Left renal pelvis (tissue), 4 donors: ENCODE results near the gene NAGLU. TPM values are rescaled to one million over a fixed set of nuclear protein-coding genes. Genes with fewer than 3 reads are reported as not detected.
A peak's percentile ranks its signal among the peaks of the same experiment; 100 is the strongest.
"Not testable (repeated sequence)": the region's sequence is repeated elsewhere in the genome, so short reads cannot be mapped to it uniquely, and the experiment has no call there.

ENCODE experiments used
- DNase-seq, 4 donors: peaks; one replicate each; pipeline ENCODE4 v3.0.0-alpha.2; 2013; ENCODE audit warnings: low read depth in 4 of 4, low spot score in 3 of 4
- polyA plus RNA-seq, 4 donors: library from polyadenylated mRNA; unstranded; fragments of 120-200 nt; gene quantifications; one replicate each; pipeline ENCODE4 v1.2.1, GENCODE V29; 2013; ENCODE audit not compliant: insufficient read length in 4 of 4

Gene NAGLU
- polyA plus RNA-seq, 4 donors, result 18.2 to 30.7 (median 19.8) TPM

DNA sequence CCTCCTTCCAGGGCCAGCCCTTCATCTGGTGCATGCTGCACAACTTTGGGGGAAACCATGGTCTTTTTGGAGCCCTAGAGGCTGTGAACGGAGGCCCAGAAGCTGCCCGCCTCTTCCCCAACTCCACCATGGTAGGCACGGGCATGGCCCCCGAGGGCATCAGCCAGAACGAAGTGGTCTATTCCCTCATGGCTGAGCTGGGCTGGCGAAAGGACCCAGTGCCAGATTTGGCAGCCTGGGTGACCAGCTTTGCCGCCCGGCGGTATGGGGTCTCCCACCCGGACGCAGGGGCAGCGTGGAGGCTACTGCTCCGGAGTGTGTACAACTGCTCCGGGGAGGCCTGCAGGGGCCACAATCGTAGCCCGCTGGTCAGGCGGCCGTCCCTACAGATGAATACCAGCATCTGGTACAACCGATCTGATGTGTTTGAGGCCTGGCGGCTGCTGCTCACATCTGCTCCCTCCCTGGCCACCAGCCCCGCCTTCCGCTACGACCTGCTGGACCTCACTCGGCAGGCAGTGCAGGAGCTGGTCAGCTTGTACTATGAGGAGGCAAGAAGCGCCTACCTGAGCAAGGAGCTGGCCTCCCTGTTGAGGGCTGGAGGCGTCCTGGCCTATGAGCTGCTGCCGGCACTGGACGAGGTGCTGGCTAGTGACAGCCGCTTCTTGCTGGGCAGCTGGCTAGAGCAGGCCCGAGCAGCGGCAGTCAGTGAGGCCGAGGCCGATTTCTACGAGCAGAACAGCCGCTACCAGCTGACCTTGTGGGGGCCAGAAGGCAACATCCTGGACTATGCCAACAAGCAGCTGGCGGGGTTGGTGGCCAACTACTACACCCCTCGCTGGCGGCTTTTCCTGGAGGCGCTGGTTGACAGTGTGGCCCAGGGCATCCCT is 7.4 kb downstream of the NAGLU start:
- no peak for DNase-seq

- DNase-seq, result no peak
Measured at GRCh38 chr17:42544874-42545283, 8.8 kb downstream of the NAGLU start.

GRCh38 chr17:42545755-42546505 is 9.9 kb downstream of the NAGLU start:
- not testable (repeated sequence) for DNase-seq

- no peak for DNase-seq
Measured at GRCh38 chr17:42547001-42547461, 11.0 kb downstream of the NAGLU start.

GRCh38 chr17:42547698-42548069 is 11.6 kb downstream of the NAGLU start:
- DNase-seq, result no peak

DNA sequence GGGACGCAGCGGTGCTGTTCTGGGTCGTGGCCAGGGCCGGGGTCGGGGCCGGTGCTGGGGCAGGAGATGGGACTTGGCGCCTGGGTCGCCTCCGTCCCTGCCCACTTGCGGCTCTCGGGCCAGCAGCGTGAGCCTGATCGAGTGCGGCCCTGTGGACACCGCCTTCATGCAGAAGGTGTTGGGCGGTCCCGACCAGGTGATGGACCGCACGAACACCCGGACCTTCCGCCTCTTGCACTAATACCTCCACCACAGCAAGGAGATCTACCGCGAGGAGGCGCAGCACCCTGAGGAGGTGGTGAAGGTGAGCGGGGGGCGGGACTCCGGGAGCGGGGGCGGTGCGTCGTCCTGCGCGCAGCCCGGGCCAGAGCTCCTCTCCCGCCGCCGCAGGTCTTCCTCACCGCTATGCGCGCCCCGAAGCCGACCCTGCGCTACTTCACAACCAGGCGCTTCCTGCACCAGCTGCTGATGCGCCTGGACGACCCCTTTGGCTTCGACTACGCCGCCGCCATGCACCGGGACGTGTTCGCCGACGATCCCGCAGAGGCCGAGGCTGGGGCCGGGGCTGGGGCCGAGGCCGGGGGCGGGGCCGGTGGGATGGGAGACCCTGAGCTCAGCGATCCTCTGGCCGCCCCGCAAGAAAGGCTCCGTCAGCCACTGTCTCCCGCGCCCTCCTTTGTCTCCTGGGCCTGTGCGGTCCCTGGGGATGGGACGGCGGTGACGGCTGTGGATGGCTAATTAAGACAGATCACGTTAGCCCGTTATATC is 12.2 kb downstream of the NAGLU start:
- DNase-seq, result no peak

DNA sequence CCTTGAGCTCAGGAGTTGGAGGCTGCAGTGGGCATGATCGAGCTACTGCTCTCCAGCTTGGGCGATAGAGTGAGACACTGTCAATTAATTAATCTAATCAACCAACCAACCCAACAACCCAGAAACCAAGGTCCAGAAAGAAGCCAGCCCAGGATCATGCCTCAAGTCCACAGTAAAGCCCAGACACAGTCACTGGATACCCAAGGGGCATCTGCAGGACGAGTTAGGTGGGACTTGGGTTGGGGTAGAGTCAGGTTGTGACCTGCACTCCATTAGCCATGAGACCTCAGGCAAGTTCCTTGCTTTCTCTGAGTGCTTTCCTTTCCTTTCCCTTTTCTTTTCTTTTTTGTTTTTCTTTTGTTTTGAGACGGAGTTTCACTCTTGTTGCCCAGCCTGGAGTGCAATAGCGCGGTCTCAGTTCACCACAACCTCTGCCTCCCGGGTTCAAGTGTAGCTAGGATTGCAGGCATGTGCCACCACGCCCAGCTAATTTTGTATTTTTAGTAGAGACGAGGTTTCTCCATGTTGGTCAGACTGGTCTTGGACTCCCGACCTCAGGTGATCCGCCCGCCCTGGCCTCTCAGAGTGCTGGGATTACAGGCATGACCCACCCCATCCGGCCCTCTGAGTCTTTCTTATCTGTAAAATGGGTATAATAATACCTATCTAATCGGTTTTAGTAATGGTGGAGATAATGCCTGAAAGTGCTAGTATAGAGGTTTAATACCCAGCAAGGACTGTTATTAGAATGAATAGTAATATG is 13.1 kb downstream of the NAGLU start:
- no peak for DNase-seq

- DNase-seq, result not testable (repeated sequence)
Measured at GRCh38 chr17:42552736-42553135, 16.7 kb downstream of the NAGLU start, which contains the start of gene HSD17B1. Gene HSD17B1 (plus strand): TSS chr17:42552923. CDS start chr17:42552934, 11 bp downstream.

DNA sequence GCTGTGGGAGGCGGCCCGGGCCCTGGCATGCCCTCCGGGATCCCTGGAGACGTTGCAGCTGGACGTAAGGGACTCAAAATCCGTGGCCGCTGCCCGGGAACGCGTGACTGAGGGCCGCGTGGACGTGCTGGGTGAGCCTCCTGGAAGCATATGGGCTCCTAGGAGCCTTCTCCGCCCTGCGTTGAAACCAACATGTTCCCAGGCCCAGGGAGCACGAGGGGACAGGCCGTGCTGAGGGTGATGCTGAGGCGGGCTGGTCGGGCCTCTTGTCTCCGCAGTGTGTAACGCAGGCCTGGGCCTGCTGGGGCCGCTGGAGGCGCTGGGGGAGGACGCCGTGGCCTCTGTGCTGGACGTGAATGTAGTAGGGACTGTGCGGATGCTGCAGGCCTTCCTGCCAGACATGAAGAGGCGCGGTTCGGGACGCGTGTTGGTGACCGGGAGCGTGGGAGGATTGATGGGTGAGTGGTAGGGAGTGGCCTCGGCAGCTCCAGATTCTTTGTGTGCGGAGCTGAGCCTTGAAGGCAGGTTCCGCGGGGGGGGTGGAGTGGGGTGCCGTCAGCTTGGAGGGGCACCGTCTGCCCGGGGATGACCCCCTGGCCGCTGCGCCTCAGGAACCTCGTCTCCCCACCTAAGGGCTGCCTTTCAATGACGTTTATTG is 17.2 kb downstream of the NAGLU start:
- no peak for DNase-seq

GRCh38 chr17:42553866-42554249 is 17.8 kb downstream of the NAGLU start:
- DNase-seq, result no peak

DNA sequence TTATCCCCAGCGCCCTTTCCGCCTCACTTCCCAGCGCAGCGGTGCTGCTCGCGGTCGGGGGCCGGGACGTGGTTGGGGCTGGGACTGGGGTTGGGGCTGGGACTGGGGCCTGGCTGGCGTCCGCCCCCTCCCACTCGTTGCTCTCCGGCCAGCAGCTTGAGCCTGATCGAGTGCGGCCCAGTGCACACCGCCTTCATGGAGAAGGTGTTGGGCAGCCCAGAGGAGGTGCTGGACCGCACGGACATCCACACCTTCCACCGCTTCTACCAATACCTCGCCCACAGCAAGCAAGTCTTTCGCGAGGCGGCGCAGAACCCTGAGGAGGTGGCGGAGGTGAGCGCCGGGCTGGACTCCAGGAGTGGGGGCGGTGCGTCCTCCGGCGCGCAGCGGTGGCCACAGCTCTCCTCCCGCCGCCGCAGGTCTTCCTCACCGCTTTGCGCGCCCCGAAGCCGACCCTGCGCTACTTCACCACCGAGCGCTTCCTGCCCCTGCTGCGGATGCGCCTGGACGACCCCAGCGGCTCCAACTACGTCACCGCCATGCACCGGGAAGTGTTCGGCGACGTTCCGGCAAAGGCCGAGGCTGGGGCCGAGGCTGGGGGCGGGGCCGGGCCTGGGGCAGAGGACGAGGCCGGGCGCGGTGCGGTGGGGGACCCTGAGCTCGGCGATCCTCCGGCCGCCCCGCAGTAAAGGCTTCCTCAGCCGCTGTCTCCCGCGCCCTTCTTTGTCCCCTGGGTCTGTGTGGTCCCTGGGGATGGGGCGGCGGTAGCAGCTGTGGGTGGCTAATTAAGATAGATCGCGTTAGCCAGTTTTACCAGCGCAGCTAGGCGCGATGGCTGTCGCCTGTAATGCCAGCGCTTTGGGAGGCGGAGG is 18.4 kb downstream of the NAGLU start:
- DNase-seq, result peak in 3 of 4 donors; percentile 67 to 81 (median 79)

DNA sequence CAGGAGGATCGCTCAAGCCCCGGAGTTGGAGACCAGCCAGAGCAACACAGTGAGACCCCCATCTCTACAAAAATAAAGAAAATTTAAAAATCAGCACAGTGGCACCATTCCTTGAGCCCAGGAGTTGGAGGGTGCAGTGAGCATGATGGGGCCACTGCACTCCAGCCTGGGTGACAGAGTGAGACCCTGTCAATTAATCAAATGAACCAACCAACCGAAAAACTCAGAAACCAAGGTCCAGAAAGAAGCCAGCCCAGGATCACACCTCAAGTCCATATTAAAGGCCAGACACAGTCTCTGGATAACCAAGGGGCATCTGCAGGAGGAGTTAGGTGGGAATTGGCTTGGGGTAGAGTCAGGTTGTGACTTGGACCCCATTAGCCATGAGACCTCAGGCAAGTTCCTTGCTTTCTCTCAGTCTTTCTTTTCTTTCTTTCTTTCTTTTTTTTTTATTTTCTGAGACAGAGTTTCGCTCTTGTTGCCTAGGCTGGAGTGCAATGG is 19.1 kb downstream of the NAGLU start:
- DNase-seq, result no peak

DNA sequence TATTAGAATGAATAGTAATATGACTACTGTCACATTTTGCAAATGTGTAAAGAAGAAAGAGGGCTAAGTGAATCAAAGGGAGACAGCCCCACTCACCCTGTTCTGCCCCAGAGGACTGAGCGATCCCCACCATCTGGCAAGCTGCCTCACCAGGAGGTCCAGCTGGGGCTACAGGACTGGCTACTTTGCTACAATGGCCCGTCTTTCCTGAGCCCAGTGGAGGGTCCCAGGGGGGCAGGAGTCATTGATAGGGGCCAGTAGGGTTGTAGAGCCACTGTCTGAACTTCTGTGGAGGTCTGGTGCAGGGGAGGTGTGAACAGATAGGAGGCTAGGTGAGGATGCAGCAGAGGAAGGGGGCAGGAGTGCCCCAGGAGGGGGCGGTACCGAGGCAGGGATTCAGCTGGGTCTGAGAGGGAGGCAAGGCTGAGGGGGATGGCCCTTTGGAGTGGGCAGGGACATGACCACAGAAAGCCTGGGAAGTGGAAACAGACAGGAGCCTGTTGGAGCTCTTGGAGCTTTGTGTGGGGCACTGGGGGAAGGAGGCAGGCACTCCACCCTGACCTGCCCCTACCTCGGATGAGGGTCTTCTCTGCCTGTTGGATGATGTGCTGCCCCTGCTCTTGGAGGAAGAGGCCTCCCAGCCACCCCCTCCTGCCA is 20.0 kb downstream of the NAGLU start:
- DNase-seq, result not testable (repeated sequence)

DNA sequence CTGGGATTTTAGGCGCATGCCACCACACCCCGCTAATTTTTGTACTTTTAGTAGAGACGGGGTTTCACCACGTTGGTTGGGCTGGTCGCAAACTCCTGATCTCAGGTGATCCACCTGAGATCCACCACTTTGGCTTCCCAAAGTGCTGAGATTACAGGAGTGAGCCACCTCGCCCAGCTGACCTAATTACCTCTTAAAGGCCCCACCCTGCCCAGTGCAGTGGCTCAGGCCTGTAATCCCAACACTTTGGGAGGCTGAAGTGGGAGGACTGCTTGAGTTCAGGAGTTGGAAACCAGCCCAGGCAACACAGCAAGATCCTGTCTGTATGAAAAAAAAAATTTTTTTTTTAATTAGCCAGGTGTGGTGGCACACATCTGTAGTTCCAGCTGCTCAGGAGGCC is 23.0 kb downstream of the NAGLU start:
- no peak for DNase-seq

DNA sequence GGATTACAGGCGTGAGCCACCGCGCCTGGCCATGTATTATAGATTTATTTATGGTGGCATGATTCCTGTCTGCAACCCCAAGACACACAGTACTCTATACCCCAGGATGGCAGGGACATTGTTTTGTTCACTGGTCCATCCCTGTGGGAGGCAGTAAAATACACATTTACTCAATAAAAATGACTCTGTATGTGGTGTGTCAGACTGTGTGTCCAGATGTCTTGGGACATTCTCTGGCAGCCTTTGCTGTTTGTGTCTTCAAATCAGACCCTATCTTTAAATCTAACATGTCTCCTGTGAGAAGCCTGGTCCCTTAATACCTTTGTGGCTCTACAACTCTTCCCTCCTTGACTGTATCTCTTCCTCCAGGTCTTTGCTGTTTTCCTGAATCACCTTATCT is 24.2 kb downstream of the NAGLU start:
- DNase-seq, result no peak

- peak; percentile 92 to 97 (median 96) for DNase-seq
Measured at GRCh38 chr17:42561897-42562387, 25.9 kb downstream of the NAGLU start, which contains the start of gene COASY. Gene COASY (plus strand): TSS chr17:42562148. CDS start chr17:42562623, 475 bp downstream.

GRCh38 chr17:42562388-42563142 is 26.5 kb downstream of the NAGLU start:
- no peak for DNase-seq
